Gastroesophageal sphincter (tissue), 4 donors: ENCODE data around the gene LSM10. TPM values are rescaled to one million over a fixed set of nuclear protein-coding genes. Genes with fewer than 3 reads are reported as not detected.

ENCODE experiments used
- ATAC-seq: fragments of 150-250 bp; one replicate; pipeline ENCODE4 v1.9.1; 2016; ENCODE audit warnings: mild to moderate bottlenecking, moderate library complexity
- H3K27ac ChIP-seq, 4 donors: fragments of 200-600 bp; sonication (generic) in 3 of 4; 1 replicate in 3 of 4; 2 replicates in 1 of 4; pipeline ENCODE4 v1.5.1; 2016 to 2019
- H3K27me3 ChIP-seq: fragments of 200-600 bp; sonication (generic); one replicate; pipeline ENCODE4 v1.5.1; 2019
- H3K36me3 ChIP-seq, 2 donors: fragments of 200-600 bp; sonication (generic); one replicate each; pipeline ENCODE4 v1.5.1; 2019; ENCODE audit warnings: control low read depth in 1 of 2
- H3K4me1 ChIP-seq, 3 donors: fragments of 200-600 bp; sonication (generic); 1 replicate in 2 of 3; 2 replicates in 1 of 3; pipeline ENCODE4 v1.5.1; 2016 to 2019; ENCODE audit warnings: control low read depth in 2 of 3
- H3K4me3 ChIP-seq, 2 donors: fragments of 200-600 bp; sonication (generic); one replicate each; pipeline ENCODE4 v1.5.1; 2019; ENCODE audit warnings: mild to moderate bottlenecking in 1 of 2, moderate library complexity in 1 of 2
- H3K9me3 ChIP-seq, 3 donors: fragments of 200-600 bp; sonication (generic); one replicate each; pipeline ENCODE4 v1.5.1; 2017 to 2019; ENCODE audit warnings: control low read depth in 2 of 3
- CTCF ChIP-seq, 4 experiments: fragments of 200-600 bp in 2 of 4; fragments of 450-650 bp in 2 of 4; sonication (generic) in 1 of 4; IDR thresholded peaks; one replicate each; pipeline ENCODE4 v1.5.1; 2017 to 2019; ENCODE audit warnings: antibody characterized with exemption in 4 of 4, mild to moderate bottlenecking in 2 of 4, moderate library complexity in 2 of 4
- EP300 ChIP-seq: sonication (generic); formaldehyde crosslinking; IDR thresholded peaks from one replicate; pipeline ENCODE4 v1.6.1; 2017; ENCODE audit warnings: antibody characterized with exemption, mild to moderate bottlenecking
- POLR2A ChIP-seq, 2 donors: fragments of 450-650 bp; IDR thresholded peaks; one replicate each; pipeline ENCODE4 v1.6.1; 2017; ENCODE audit warnings: antibody characterized with exemption in 2 of 2, mild to moderate bottlenecking in 2 of 2, moderate library complexity in 1 of 2
- POLR2AphosphoS5 ChIP-seq: sonication (generic); formaldehyde crosslinking; IDR thresholded peaks from one replicate; pipeline ENCODE4 v1.6.1; 2017; ENCODE audit warnings: antibody characterized with exemption
- WGBS, 2 donors: methylation state at CpG; one replicate each; pipeline ENCODE4 v1.1.5; 2018; ENCODE audit warnings: low coverage in 1 of 2; 5-methylcytosine and 5-hydroxymethylcytosine counted together
- total RNA-seq, 4 donors: library from RNA; depleted of rRNA; stranded (reverse); fragments of >200 nt; gene quantifications; one replicate each; pipeline ENCODE4 v1.1.0, GENCODE V29; 2016

LSM10 gene
- total RNA-seq, 4 donors from 2014 or later = 39.5 to 50.2 (median 47.3) TPM

- no peak for TF ChIP-seq EP300
- no peak for TF ChIP-seq CTCF (IDR thresholded peaks at IDR 0.05)
- TF ChIP-seq POLR2A (IDR thresholded peaks at IDR 0.05) = no peak
- no peak for TF ChIP-seq POLR2AphosphoS5
- 83 to 91% methylated on average over 3 of the region's 3 CpGs for WGBS, 2 donors
Observed at GRCh38 chr1:36442337-36442736, 44.6 kb upstream of the LSM10 start.

GRCh38 chr1:36440646-36441045, 42.9 kb upstream of the LSM10 start:
- ATAC-seq = no peak
- Histone ChIP-seq H3K4me1 (no peaks in the 10 kb centered on the region), H3K36me3 (peaks cover 0 to 34% of the 10 kb centered on the region in 2 donors), H3K27me3 (no peaks in the 10 kb centered on the region), H3K9me3 (no peaks in the 10 kb centered on the region), H3K4me3 (no peak overlapping the region), H3K27ac (no peak overlapping the region)
- no peak for TF ChIP-seq CTCF (IDR thresholded peaks at IDR 0.05)
- no peak for TF ChIP-seq POLR2AphosphoS5
- TF ChIP-seq POLR2A (IDR thresholded peaks at IDR 0.05) = no peak
- no peak for TF ChIP-seq EP300
- 82 to 89% methylated on average over 3 of the region's 3 CpGs for WGBS, 2 donors

More at GRCh38 chr1:36442337-36442736, 44.6 kb upstream of the LSM10 start:
- peaks cover 0 to 22% of the 10 kb centered on the region in 2 donors for H3K36me3 ChIP-seq
- H3K4me3 ChIP-seq = no peak overlapping the region
- H3K9me3 ChIP-seq = no peaks in the 10 kb centered on the region
- no peak for ATAC-seq
- H3K27me3 ChIP-seq = no peaks in the 10 kb centered on the region
- no peak overlapping the region for H3K27ac ChIP-seq
- no peaks in the 10 kb centered on the region for H3K4me1 ChIP-seq

- H3K36me3 ChIP-seq = peaks cover 0 to 34% of the 10 kb centered on the region in 2 donors
- TF ChIP-seq CTCF (IDR thresholded peaks at IDR 0.05) (no peak), EP300 (no peak), POLR2AphosphoS5 (no peak), POLR2A (IDR thresholded peaks at IDR 0.05) (no peak)
- 67 to 70% methylated on average over 2 to 3 of the region's 3 CpGs for WGBS, 2 donors
Observed at GRCh38 chr1:36440044-36440443, 42.3 kb upstream of the LSM10 start.

GRCh38 chr1:36438715-36439114, 41.0 kb upstream of the LSM10 start:
- H3K27ac ChIP-seq = no peak overlapping the region
- no peak for ATAC-seq
- no peaks in the 10 kb centered on the region for H3K9me3 ChIP-seq
- H3K27me3 ChIP-seq = no peaks in the 10 kb centered on the region
- no peak overlapping the region for H3K4me3 ChIP-seq
- TF ChIP-seq POLR2AphosphoS5 (no peak), EP300 (no peak), POLR2A (IDR thresholded peaks at IDR 0.05) (no peak)
- 74 to 89% methylated on average over 3 to 4 of the region's 4 CpGs for WGBS, 2 donors
- H3K4me1 ChIP-seq = no peaks in the 10 kb centered on the region
- peaks cover 0 to 45% of the 10 kb centered on the region in 2 donors for H3K36me3 ChIP-seq

More at GRCh38 chr1:36440044-36440443, 42.3 kb upstream of the LSM10 start:
- no peaks in the 10 kb centered on the region for H3K27me3 ChIP-seq
- H3K27ac ChIP-seq = no peak overlapping the region
- no peaks in the 10 kb centered on the region for H3K9me3 ChIP-seq
- ATAC-seq = no peak
- H3K4me3 ChIP-seq = no peak overlapping the region
- no peaks in the 10 kb centered on the region for H3K4me1 ChIP-seq

- H3K36me3 ChIP-seq = peaks cover 0 to 60% of the 10 kb centered on the region in 2 donors
Observed at GRCh38 chr1:36436821-36437220, 39.1 kb upstream of the LSM10 start.

More at GRCh38 chr1:36436821-36437220, 39.1 kb upstream of the LSM10 start:
- 75 to 88% methylated on average over 1 of the region's 1 CpG for WGBS, 2 donors
- TF ChIP-seq EP300 (no peak), POLR2AphosphoS5 (no peak), CTCF (IDR thresholded peaks at IDR 0.05) (no peak), POLR2A (IDR thresholded peaks at IDR 0.05) (no peak)
- Histone ChIP-seq H3K27ac (no peak overlapping the region), H3K9me3 (no peaks in the 10 kb centered on the region), H3K27me3 (no peaks in the 10 kb centered on the region), H3K4me3 (no peak overlapping the region), H3K4me1 (no peaks in the 10 kb centered on the region)
- no peak for ATAC-seq
